WTC11 (cell line): ENCODE results near the gene APOBR.

Source experiments
- CREB1 ChIP-seq: sonication (generic); formaldehyde crosslinking; IDR thresholded peaks from 2 replicates; pipeline ENCODE4 v1.8.0; 2023; ENCODE audit warnings: mild to moderate bottlenecking, missing genetic modification reagents
- FOXK1 ChIP-seq: sonication (generic); formaldehyde crosslinking; IDR thresholded peaks from 2 replicates; pipeline ENCODE4 v1.8.0; 2022; ENCODE audit warnings: mild to moderate bottlenecking, moderate library complexity, missing genetic modification reagents
- MYBL2 ChIP-seq: sonication (generic); formaldehyde crosslinking; IDR thresholded peaks from 2 replicates; pipeline ENCODE4 v1.8.1; 2023; ENCODE audit warnings: mild to moderate bottlenecking, moderate library complexity, missing genetic modification reagents
- NR3C1 ChIP-seq: sonication (generic); formaldehyde crosslinking; conservative IDR thresholded peaks from 2 replicates; pipeline ENCODE4 v1.8.1; 2023; ENCODE audit warnings: low read depth, mild to moderate bottlenecking, missing genetic modification reagents
- TCF7 ChIP-seq: sonication (generic); formaldehyde crosslinking; IDR thresholded peaks from 2 replicates; pipeline ENCODE4 v1.8.0; 2022; ENCODE audit warnings: mild to moderate bottlenecking, low read depth, missing genetic modification reagents, moderate library complexity
- ZNF416 ChIP-seq: fragments of 250-450 bp; sonication (Bioruptor Pico); IDR thresholded peaks from 2 replicates; pipeline ENCODE4 v1.9.0; 2021; ENCODE audit warnings: mild to moderate bottlenecking, inconsistent platforms
- TF ChIP-seq, protein P1 (sequence below): sonication (generic); formaldehyde crosslinking; IDR thresholded peaks from 2 replicates; pipeline ENCODE4 v1.8.0; 2023; ENCODE audit warnings: missing genetic modification reagents
- TF ChIP-seq, protein P2 (sequence below): fragments of 200-600 bp; IDR thresholded peaks from 2 replicates; pipeline ENCODE4 v1.8.0; 2022; ENCODE audit warnings: antibody characterized with exemption
- TF ChIP-seq, protein P3 (sequence below): sonication (generic); formaldehyde crosslinking; IDR thresholded peaks from 2 replicates; pipeline ENCODE4 v1.8.1; 2022; ENCODE audit warnings: missing genetic modification reagents, borderline replicate concordance
- TF ChIP-seq, protein P4 (sequence below): sonication (generic); formaldehyde crosslinking; IDR thresholded peaks from 2 replicates; pipeline ENCODE4 v1.8.0; 2023; ENCODE audit warnings: mild to moderate bottlenecking, missing genetic modification reagents
- TF ChIP-seq, protein P5 (sequence below): sonication (generic); formaldehyde crosslinking; IDR thresholded peaks from 2 replicates; pipeline ENCODE4 v1.8.0; 2022; ENCODE audit warnings: mild to moderate bottlenecking, missing genetic modification reagents

DNA sequence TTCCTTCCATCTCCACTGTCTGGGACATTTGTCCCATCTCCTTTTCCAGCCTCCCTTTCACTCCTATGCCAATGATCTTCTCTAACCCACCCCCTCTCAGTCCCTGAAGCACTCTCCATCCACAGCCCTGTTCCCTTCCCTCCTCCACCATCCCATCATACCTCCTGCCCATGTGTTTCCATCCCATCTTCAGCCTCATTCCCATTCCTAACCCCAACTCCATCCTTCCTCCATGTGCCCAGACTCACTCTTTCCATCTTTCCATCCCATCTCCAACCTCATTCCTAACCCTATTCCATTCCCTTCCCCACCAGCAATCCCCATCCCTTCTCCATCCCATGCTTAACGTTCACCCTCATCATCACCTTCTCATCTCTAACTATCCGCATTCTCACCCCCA is 7.8 kb downstream of the APOBR start:
- TF ChIP-seq, protein P1, sequence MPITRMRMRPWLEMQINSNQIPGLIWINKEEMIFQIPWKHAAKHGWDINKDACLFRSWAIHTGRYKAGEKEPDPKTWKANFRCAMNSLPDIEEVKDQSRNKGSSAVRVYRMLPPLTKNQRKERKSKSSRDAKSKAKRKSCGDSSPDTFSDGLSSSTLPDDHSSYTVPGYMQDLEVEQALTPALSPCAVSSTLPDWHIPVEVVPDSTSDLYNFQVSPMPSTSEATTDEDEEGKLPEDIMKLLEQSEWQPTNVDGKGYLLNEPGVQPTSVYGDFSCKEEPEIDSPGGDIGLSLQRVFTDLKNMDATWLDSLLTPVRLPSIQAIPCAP (CRISPR knock-in tag) = no peak
- TF ChIP-seq, protein P2, sequence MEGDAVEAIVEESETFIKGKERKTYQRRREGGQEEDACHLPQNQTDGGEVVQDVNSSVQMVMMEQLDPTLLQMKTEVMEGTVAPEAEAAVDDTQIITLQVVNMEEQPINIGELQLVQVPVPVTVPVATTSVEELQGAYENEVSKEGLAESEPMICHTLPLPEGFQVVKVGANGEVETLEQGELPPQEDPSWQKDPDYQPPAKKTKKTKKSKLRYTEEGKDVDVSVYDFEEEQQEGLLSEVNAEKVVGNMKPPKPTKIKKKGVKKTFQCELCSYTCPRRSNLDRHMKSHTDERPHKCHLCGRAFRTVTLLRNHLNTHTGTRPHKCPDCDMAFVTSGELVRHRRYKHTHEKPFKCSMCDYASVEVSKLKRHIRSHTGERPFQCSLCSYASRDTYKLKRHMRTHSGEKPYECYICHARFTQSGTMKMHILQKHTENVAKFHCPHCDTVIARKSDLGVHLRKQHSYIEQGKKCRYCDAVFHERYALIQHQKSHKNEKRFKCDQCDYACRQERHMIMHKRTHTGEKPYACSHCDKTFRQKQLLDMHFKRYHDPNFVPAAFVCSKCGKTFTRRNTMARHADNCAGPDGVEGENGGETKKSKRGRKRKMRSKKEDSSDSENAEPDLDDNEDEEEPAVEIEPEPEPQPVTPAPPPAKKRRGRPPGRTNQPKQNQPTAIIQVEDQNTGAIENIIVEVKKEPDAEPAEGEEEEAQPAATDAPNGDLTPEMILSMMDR = no peak
- TF ChIP-seq, protein P3, sequence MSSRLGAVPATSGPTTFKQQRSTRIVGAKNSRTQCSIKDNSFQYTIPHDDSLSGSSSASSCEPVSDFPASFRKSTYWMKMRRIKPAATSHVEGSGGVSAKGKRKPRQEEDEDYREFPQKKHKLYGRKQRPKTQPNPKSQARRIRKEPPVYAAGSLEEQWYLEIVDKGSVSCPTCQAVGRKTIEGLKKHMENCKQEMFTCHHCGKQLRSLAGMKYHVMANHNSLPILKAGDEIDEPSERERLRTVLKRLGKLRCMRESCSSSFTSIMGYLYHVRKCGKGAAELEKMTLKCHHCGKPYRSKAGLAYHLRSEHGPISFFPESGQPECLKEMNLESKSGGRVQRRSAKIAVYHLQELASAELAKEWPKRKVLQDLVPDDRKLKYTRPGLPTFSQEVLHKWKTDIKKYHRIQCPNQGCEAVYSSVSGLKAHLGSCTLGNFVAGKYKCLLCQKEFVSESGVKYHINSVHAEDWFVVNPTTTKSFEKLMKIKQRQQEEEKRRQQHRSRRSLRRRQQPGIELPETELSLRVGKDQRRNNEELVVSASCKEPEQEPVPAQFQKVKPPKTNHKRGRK (CRISPR knock-in tag) = no peak
- TF ChIP-seq, protein P4, sequence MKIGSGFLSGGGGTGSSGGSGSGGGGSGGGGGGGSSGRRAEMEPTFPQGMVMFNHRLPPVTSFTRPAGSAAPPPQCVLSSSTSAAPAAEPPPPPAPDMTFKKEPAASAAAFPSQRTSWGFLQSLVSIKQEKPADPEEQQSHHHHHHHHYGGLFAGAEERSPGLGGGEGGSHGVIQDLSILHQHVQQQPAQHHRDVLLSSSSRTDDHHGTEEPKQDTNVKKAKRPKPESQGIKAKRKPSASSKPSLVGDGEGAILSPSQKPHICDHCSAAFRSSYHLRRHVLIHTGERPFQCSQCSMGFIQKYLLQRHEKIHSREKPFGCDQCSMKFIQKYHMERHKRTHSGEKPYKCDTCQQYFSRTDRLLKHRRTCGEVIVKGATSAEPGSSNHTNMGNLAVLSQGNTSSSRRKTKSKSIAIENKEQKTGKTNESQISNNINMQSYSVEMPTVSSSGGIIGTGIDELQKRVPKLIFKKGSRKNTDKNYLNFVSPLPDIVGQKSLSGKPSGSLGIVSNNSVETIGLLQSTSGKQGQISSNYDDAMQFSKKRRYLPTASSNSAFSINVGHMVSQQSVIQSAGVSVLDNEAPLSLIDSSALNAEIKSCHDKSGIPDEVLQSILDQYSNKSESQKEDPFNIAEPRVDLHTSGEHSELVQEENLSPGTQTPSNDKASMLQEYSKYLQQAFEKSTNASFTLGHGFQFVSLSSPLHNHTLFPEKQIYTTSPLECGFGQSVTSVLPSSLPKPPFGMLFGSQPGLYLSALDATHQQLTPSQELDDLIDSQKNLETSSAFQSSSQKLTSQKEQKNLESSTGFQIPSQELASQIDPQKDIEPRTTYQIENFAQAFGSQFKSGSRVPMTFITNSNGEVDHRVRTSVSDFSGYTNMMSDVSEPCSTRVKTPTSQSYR = no peak
- TF ChIP-seq FOXK1 (CRISPR knock-in tag) = no peak
- TF ChIP-seq ZNF416 (CRISPR knock-in tag) = no peak
- no peak for TF ChIP-seq MYBL2
- TF ChIP-seq CREB1 (CRISPR knock-in tag) = no peak
- no peak for TF ChIP-seq TCF7 (CRISPR knock-in tag)
- TF ChIP-seq, protein P5, sequence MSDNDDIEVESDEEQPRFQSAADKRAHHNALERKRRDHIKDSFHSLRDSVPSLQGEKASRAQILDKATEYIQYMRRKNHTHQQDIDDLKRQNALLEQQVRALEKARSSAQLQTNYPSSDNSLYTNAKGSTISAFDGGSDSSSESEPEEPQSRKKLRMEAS = no peak
- no peak for TF ChIP-seq NR3C1 (CRISPR knock-in tag)
